Panc1 (cell line): ENCODE measurements around the gene TXNDC16. TPM values are rescaled to one million over a fixed set of nuclear protein-coding genes. Genes with fewer than 3 reads are reported as not detected.

Experiments used
- ATAC-seq: fragments of 200-7000 bp; cut with Tn5 transposase; 2 replicates; pipeline ENCODE4 v1.9.1; 2020; ENCODE audit warnings: mild to moderate bottlenecking, moderate library complexity
- BruUV-seq: library from RNA; stranded (reverse); fragments of 400-500 nt; replicated peaks from 2 replicates; lab custom pipeline; 2021; lab: Mats Ljungman, UMichigan
- CTCF ChIA-PET: fragments of 300-600 bp; sonication (Branson Sonifier 250); formaldehyde crosslinking; loops from one replicate; lab custom pipeline; 2022; ENCODE audit warnings: antibody characterized with exemption; lab: Charles Lee
- POLR2A ChIA-PET: fragments of 300-600 bp; sonication (Branson Sonifier 250); formaldehyde crosslinking; loops from one replicate; lab custom pipeline; 2022; ENCODE audit warnings: antibody characterized with exemption; lab: Charles Lee
- DNase-seq: peaks from one replicate; pipeline ENCODE4 v3.0.0-alpha.2; 2010; ENCODE audit warnings: low read depth, low spot score
- H3K27ac ChIP-seq: 2 replicates; pipeline ENCODE4 v1.5.1; 2011; ENCODE audit warnings: mild to moderate bottlenecking, low read length, inconsistent platforms
- H3K27me3 ChIP-seq: fragments of 200-500 bp; sonication (Bioruptor generic); 2 replicates; pipeline ENCODE4 v1.6.0; 2014; ENCODE audit warnings: low read length, inconsistent platforms; ENCODE audit not compliant: control insufficient read depth, insufficient read depth
- H3K36me3 ChIP-seq: fragments of 200-500 bp; sonication (Bioruptor generic); 2 replicates; pipeline ENCODE4 v1.5.1; 2014; ENCODE audit warnings: inconsistent platforms, mild to moderate bottlenecking, low read length, moderate library complexity; ENCODE audit not compliant: control insufficient read depth, insufficient read depth
- H3K4me1 ChIP-seq: 2 replicates; pipeline ENCODE4 v1.5.1; 2011; ENCODE audit warnings: inconsistent platforms, mild to moderate bottlenecking, low read length, moderate library complexity; ENCODE audit not compliant: control insufficient read depth, insufficient read depth
- H3K4me3 ChIP-seq, 2 experiments: 2 replicates each; pipeline ENCODE4 v1.5.1; 2011 to 2012; ENCODE audit warnings: low read depth in 2 of 2, low read length in 2 of 2, mild to moderate bottlenecking in 2 of 2, inconsistent platforms in 1 of 2, moderate library complexity in 1 of 2
- H3K9me3 ChIP-seq: fragments of 200-500 bp; sonication (Bioruptor generic); 2 replicates; pipeline ENCODE4 v1.5.1; 2014; ENCODE audit warnings: low read depth, mild to moderate bottlenecking, inconsistent platforms, low read length, moderate library complexity; ENCODE audit not compliant: control insufficient read depth, insufficient read depth
- CTCF ChIP-seq: fragments of 450-650 bp; IDR thresholded peaks from 2 replicates; pipeline ENCODE4 v1.5.1; 2017; ENCODE audit warnings: mild to moderate bottlenecking
- POLR2AphosphoS5 ChIP-seq: IDR thresholded peaks from 2 replicates; pipeline ENCODE4 v1.6.1; 2012; ENCODE audit warnings: mild to moderate bottlenecking, low read depth, low read length, moderate library complexity
- REST ChIP-seq, 2 experiments: IDR thresholded peaks; 2 replicates each; pipeline ENCODE4 v1.6.1; 2011 to 2012; ENCODE audit warnings: low read depth in 2 of 2, control low read depth in 1 of 2, low read length in 1 of 2, mild to moderate bottlenecking in 1 of 2, moderate library complexity in 1 of 2; ENCODE audit not compliant: insufficient read depth in 1 of 2
- SIN3A ChIP-seq: IDR thresholded peaks from 2 replicates; pipeline ENCODE4 v1.6.1; 2012; ENCODE audit warnings: low read depth, mild to moderate bottlenecking, low read length, moderate library complexity, borderline replicate concordance; ENCODE audit not compliant: insufficient read depth
- TCF7L2 ChIP-seq: IDR thresholded peaks from 2 replicates; pipeline ENCODE4 v1.6.1; 2011; ENCODE audit warnings: mild to moderate bottlenecking, low read depth, low read length, inconsistent platforms
- in situ Hi-C: cut with HindIII; loops from 2 replicates; pipeline ENCODE4 v1.10.0; 2016; ENCODE audit warnings: low sequenced_read_pairs, low pct_unique_long_range_greater_than_20kb
- intact Hi-C: fragments of 100-400 bp; cut with micrococcal nuclease; formaldehyde crosslinking; loops from one replicate; pipeline ENCODE4 v1.10.0; 2022; ENCODE audit not compliant: unreplicated experiment
- total RNA-seq: library from RNA; stranded (reverse); gene quantifications from one replicate; pipeline ENCODE4 v1.2.1, GENCODE V29; 2021; ENCODE audit not compliant: unreplicated experiment

Gene TXNDC16
- total RNA-seq, 1 experiment from 2014 or later, result 4.9 TPM

- Histone ChIP-seq H3K27ac (no peak overlapping the region), H3K4me1 (no peaks in the 10 kb centered on the region), H3K4me3 (no peak overlapping the region), H3K27me3 (no peaks in the 10 kb centered on the region), H3K9me3 (no peaks in the 10 kb centered on the region), H3K36me3 (no peaks in the 10 kb centered on the region)
- BruUV-seq, result no TSS peak
- DNase-seq (no peak), ATAC-seq (no peak)
- ChIA-PET POLR2A (no interaction called here), CTCF (no interaction called here)
- intact Hi-C loops, result no loop called here
- in situ Hi-C loops, result no loop called here
- TF ChIP-seq REST (IDR thresholded peaks at IDR 0.05; ENCODE audit: insufficient read depth in 1 of 2, low read depth in 2 of 2, low read length in 1 of 2) (no peak), POLR2AphosphoS5 (no peak), CTCF (no peak), TCF7L2 (no peak), SIN3A (no peak)
Measured at GRCh38 chr14:52527052-52527451, 25.3 kb downstream of the TXNDC16 start.

- no peak overlapping the region for H3K27ac ChIP-seq
- H3K4me1 ChIP-seq, result no peaks in the 10 kb centered on the region
- POLR2A ChIA-PET, result no interaction called here
- TF ChIP-seq SIN3A, result no peak
- no peak for TF ChIP-seq POLR2AphosphoS5
- TF ChIP-seq REST (IDR thresholded peaks at IDR 0.05; ENCODE audit: insufficient read depth in 1 of 2, low read depth in 2 of 2, low read length in 1 of 2), result no peak
- no peak for TF ChIP-seq CTCF
- no peak for TF ChIP-seq TCF7L2
- CTCF ChIA-PET, result no interaction called here
- intact Hi-C loops, result no loop called here
- no TSS peak for BruUV-seq
- no peak overlapping the region for H3K4me3 ChIP-seq
- H3K9me3 ChIP-seq, result no peaks in the 10 kb centered on the region
- H3K27me3 ChIP-seq, result no peaks in the 10 kb centered on the region
- ATAC-seq (no peak), DNase-seq (no peak)
- in situ Hi-C loops, result no loop called here
- no peaks in the 10 kb centered on the region for H3K36me3 ChIP-seq
Measured at GRCh38 chr14:52522581-52523345, 29.5 kb downstream of the TXNDC16 start.
